Rectal smooth muscle tissue (tissue), 1 donor: Measurements from ENCODE around the gene PTPRB.

Experiments
- H3K27ac ChIP-seq: one replicate; pipeline ENCODE4 v1.7.0; 2013; ENCODE audit warnings: low read depth, low read length, inconsistent platforms
- H3K27me3 ChIP-seq: one replicate; pipeline ENCODE4 v1.7.0; 2013; ENCODE audit warnings: low read length; ENCODE audit not compliant: control insufficient read depth, insufficient read depth
- H3K36me3 ChIP-seq: one replicate; pipeline ENCODE4 v1.7.0; 2013; ENCODE audit warnings: low read length; ENCODE audit not compliant: control insufficient read depth, insufficient read depth
- H3K4me1 ChIP-seq: one replicate; pipeline ENCODE4 v1.7.0; 2013; ENCODE audit warnings: low read length; ENCODE audit not compliant: control insufficient read depth, insufficient read depth
- H3K4me3 ChIP-seq: one replicate; pipeline ENCODE4 v1.7.0; 2013; ENCODE audit warnings: low read length
- H3K9ac ChIP-seq: one replicate; pipeline ENCODE4 v1.7.0; 2013; ENCODE audit warnings: low read length

Gene PTPRB

GRCh38 chr12:70550180-70550577 lies 87.0 kb downstream of the PTPRB start:
- H3K9ac ChIP-seq, result no peak overlapping the region
- no peak overlapping the region for H3K27ac ChIP-seq
- H3K36me3 ChIP-seq, result no peaks in the 10 kb centered on the region
- no peak overlapping the region for H3K4me3 ChIP-seq
- no peaks in the 10 kb centered on the region for H3K4me1 ChIP-seq
- H3K27me3 ChIP-seq, result no peaks in the 10 kb centered on the region

GRCh38 chr12:70549340-70550179 lies 87.7 kb downstream of the PTPRB start:
- H3K4me1 ChIP-seq, result no peaks in the 10 kb centered on the region
- H3K27ac ChIP-seq, result no peak overlapping the region
- H3K4me3 ChIP-seq, result no peak overlapping the region
- no peaks in the 10 kb centered on the region for H3K27me3 ChIP-seq
- no peak overlapping the region for H3K9ac ChIP-seq
- no peaks in the 10 kb centered on the region for H3K36me3 ChIP-seq

- Histone ChIP-seq H3K27me3 (no peaks in the 10 kb centered on the region), H3K27ac (no peak overlapping the region), H3K9ac (no peak overlapping the region), H3K4me1 (no peaks in the 10 kb centered on the region), H3K4me3 (no peak overlapping the region), H3K36me3 (no peaks in the 10 kb centered on the region)
Measured at GRCh38 chr12:70543444-70543843, 93.8 kb downstream of the PTPRB start.

- H3K27me3 ChIP-seq, result no peaks in the 10 kb centered on the region
- no peak overlapping the region for H3K27ac ChIP-seq
- no peak overlapping the region for H3K9ac ChIP-seq
- no peak overlapping the region for H3K4me3 ChIP-seq
- H3K36me3 ChIP-seq, result no peaks in the 10 kb centered on the region
- no peaks in the 10 kb centered on the region for H3K4me1 ChIP-seq
Measured at GRCh38 chr12:70540996-70541395, 96.2 kb downstream of the PTPRB start.

- Histone ChIP-seq H3K27me3 (no peaks in the 10 kb centered on the region), H3K27ac (peak overlapping the region; percentile 16), H3K4me3 (no peak overlapping the region), H3K36me3 (no peaks in the 10 kb centered on the region), H3K4me1 (no peaks in the 10 kb centered on the region), H3K9ac (no peak overlapping the region)
Measured at GRCh38 chr12:70536650-70537049, 100.6 kb downstream of the PTPRB start.

GRCh38 chr12:70535896-70536374 lies 101.3 kb downstream of the PTPRB start:
- no peaks in the 10 kb centered on the region for H3K4me1 ChIP-seq
- no peaks in the 10 kb centered on the region for H3K36me3 ChIP-seq
- H3K4me3 ChIP-seq, result no peak overlapping the region
- H3K27me3 ChIP-seq, result no peaks in the 10 kb centered on the region
- H3K27ac ChIP-seq, result peak overlapping the region; percentile 41
- no peak overlapping the region for H3K9ac ChIP-seq

GRCh38 chr12:70534466-70534865 lies 102.8 kb downstream of the PTPRB start:
- no peak overlapping the region for H3K9ac ChIP-seq
- H3K27ac ChIP-seq, result no peak overlapping the region
- no peaks in the 10 kb centered on the region for H3K4me1 ChIP-seq
- H3K4me3 ChIP-seq, result no peak overlapping the region
- H3K36me3 ChIP-seq, result no peaks in the 10 kb centered on the region
- no peaks in the 10 kb centered on the region for H3K27me3 ChIP-seq

- Histone ChIP-seq H3K27ac (no peak overlapping the region), H3K27me3 (no peaks in the 10 kb centered on the region), H3K9ac (no peak overlapping the region), H3K4me3 (no peak overlapping the region), H3K4me1 (no peaks in the 10 kb centered on the region), H3K36me3 (no peaks in the 10 kb centered on the region)
Measured at GRCh38 chr12:70529647-70530046, 107.6 kb downstream of the PTPRB start.

GRCh38 chr12:70520847-70521246 lies 116.4 kb downstream of the PTPRB start:
- Histone ChIP-seq H3K27me3 (no peaks in the 10 kb centered on the region), H3K36me3 (no peaks in the 10 kb centered on the region), H3K4me1 (no peaks in the 10 kb centered on the region), H3K9ac (no peak overlapping the region), H3K4me3 (no peak overlapping the region), H3K27ac (no peak overlapping the region)

GRCh38 chr12:70513426-70513825 lies 123.8 kb downstream of the PTPRB start:
- H3K27me3 ChIP-seq, result no peaks in the 10 kb centered on the region

GRCh38 chr12:70508178-70508577 lies 129.1 kb downstream of the PTPRB start:
- no peaks in the 10 kb centered on the region for H3K36me3 ChIP-seq
- no peak overlapping the region for H3K27ac ChIP-seq
- H3K27me3 ChIP-seq, result no peaks in the 10 kb centered on the region
- no peaks in the 10 kb centered on the region for H3K4me1 ChIP-seq
- no peak overlapping the region for H3K9ac ChIP-seq
- H3K4me3 ChIP-seq, result no peak overlapping the region

More at GRCh38 chr12:70513426-70513825, 123.8 kb downstream of the PTPRB start:
- Histone ChIP-seq H3K27ac (no peak overlapping the region), H3K9ac (no peak overlapping the region), H3K4me3 (no peak overlapping the region), H3K4me1 (no peaks in the 10 kb centered on the region), H3K36me3 (no peaks in the 10 kb centered on the region)

- Histone ChIP-seq H3K27me3 (no peaks in the 10 kb centered on the region), H3K4me1 (no peaks in the 10 kb centered on the region), H3K27ac (no peak overlapping the region), H3K4me3 (no peak overlapping the region), H3K36me3 (no peaks in the 10 kb centered on the region), H3K9ac (no peak overlapping the region)
Measured at GRCh38 chr12:70507442-70507841, 129.8 kb downstream of the PTPRB start.

- no peaks in the 10 kb centered on the region for H3K4me1 ChIP-seq
- no peak overlapping the region for H3K4me3 ChIP-seq
- H3K27me3 ChIP-seq, result no peaks in the 10 kb centered on the region
- no peaks in the 10 kb centered on the region for H3K36me3 ChIP-seq
- H3K27ac ChIP-seq, result no peak overlapping the region
- no peak overlapping the region for H3K9ac ChIP-seq
Measured at GRCh38 chr12:70497508-70497907, 139.7 kb downstream of the PTPRB start.
